Activated CD8-positive, alpha-beta memory T cell treated with anti-CD3 and anti-CD28 coated beads, Interleukin-2, amount 50 U/mL, for 48 hours (primary cell): Measurements from ENCODE around the gene ZDHHC19.
"Not testable (repeated sequence)": the region's sequence is repeated elsewhere in the genome, so short reads cannot be mapped to it uniquely, and the experiment has no call there.

Experiments used
- DNase-seq: peaks from one replicate; pipeline ENCODE4 v3.0.0-alpha.2; 2020

The ZDHHC19 gene, protein sequence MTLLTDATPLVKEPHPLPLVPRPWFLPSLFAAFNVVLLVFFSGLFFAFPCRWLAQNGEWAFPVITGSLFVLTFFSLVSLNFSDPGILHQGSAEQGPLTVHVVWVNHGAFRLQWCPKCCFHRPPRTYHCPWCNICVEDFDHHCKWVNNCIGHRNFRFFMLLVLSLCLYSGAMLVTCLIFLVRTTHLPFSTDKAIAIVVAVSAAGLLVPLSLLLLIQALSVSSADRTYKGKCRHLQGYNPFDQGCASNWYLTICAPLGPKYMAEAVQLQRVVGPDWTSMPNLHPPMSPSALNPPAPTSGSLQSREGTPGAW

DNA sequence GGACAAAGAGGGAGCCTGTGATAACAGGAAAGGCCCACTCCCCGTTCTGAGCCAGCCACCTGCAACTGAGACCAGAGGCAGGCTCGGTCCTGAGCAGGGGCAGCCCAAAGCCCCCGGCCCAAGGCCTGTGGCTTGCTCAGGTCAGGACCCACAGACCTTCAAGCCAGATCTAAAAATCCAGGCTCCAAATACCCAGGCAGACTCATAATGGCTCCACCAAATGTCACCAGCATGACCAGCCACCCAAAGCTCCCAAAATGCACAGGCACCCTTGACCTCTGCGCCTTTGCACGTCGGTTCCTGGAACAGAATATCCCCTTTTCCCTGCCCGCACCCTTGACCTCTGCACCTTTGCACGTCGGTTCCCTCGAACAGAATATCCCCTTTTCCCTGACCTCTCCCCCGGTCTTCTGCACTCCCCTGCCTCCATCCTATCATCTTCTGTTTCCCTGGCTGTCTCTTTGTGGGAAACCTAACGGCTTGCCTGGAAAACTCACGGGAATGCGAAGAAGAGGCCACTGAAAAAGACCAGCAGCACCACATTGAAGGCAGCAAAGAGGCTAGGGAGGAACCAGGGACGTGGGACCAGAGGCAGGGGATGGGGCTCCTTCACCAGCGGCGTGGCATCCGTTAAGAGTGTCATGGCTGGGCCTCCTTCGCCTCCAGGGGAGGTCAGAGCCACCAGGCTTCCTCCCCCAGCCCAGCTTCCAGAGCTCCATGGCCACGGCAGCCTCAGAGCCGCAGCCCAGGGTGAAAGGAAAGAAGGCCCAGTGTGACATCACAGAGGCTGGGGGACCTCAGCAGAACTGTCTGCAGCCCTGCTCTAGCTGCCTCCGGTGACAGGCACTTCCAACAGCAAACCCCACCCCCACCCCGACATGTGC, at the start of gene ZDHHC19:
ZDHHC19 (minus strand) TSS at position 728 of the 884 bp plus-strand sequence; CDS start at position 643, 85 bp downstream.
- DNase-seq: no peak

DNA sequence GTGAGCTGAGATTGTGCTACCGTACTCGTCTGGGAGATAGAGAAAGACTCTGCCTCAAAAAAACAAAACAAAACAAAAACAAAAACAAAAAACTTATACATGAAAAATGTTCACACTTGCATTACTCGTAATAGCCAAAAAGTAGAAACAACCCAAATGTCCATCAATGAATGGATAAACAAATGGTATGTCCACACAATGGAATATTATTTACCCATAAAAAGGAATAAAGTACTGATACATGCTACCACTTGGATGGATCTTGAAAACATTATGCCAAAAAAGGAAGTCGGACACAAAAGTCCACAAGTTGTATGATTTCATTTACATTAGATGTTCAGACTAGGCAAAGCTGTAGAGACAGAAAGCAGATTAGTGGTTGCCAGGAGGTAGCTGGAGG, 49.6 kb upstream of the ZDHHC19 start:
- DNase-seq: no peak

DNA sequence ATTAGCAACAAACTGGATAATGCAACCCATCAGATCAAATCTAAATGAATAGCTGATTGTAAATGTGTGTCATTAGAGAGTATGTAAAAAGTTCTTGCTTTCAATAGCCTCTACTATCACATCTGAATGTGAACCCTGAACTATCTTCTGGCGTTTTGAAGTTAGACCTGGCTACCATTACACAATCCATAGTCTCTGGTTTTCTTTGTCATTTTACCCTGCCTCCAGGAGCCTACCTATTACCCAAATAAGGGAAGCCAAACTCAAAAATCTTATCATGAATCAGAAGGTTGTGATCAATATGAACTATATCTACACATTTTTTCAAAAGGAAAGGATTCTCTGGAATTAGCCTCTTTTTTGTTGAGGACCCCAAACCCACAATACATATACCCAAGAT, 44.6 kb upstream of the ZDHHC19 start:
- DNase-seq: no peak

DNA sequence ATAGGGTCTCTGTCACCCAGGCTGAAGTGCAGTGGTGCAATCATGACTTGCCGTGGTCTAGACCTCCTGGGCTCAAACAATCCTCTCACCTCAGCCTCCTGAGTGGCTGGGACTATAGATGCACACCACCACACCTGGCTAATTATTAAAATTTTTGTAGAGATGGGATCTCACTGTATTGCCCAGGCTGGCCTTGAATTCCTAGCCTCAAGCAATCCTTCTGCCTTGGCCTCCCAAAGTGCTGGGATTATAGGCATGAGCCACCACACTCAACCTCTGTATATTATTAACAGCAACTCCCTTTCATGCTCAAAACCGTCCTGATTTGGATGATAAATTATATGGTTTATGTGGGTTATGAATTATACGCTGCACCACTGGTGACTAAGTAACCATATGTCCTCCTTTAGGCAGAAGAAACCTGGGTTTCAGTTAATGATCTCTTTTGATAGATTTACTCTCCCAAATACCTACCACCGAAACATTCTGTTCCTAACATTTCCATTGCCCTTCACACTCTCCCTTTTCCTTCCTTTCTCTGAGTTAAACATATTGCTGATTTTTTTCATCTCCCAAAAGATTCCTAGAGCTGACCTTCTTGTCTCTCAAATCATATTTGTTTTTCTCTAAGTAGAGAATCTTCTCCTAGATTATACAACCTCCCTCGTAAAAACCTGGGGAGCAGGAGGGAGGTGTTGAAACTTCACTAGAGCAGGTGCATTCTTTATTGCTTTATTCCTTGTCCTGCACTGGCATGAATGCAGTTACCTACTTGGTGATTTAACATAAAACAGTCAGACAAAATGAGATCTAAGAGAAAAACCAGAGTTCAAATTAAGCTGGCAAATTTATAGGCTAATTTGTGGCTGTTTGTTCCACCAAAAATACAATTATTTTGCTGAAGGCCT, 43.4 kb upstream of the ZDHHC19 start:
- no peak for DNase-seq

DNA sequence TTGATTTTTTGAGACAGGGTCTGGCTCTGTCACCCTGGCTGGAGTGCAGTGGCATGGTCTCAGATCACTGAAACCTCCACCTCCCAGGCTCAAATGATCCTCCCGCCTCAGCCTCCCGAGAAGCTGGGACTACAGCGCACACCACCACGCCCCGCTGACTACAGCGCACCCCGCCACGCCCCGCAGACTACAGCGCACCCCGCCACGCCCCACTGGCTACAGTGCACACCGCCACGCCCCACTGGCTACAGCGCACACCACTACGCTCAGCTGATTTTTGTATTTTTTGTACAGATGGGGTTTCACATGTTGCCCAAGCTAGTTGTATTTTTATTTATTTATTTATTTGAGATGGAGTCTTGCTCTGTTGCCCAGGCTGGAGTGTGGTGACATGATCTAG, 40.7 kb upstream of the ZDHHC19 start:
- DNase-seq: no peak

DNA sequence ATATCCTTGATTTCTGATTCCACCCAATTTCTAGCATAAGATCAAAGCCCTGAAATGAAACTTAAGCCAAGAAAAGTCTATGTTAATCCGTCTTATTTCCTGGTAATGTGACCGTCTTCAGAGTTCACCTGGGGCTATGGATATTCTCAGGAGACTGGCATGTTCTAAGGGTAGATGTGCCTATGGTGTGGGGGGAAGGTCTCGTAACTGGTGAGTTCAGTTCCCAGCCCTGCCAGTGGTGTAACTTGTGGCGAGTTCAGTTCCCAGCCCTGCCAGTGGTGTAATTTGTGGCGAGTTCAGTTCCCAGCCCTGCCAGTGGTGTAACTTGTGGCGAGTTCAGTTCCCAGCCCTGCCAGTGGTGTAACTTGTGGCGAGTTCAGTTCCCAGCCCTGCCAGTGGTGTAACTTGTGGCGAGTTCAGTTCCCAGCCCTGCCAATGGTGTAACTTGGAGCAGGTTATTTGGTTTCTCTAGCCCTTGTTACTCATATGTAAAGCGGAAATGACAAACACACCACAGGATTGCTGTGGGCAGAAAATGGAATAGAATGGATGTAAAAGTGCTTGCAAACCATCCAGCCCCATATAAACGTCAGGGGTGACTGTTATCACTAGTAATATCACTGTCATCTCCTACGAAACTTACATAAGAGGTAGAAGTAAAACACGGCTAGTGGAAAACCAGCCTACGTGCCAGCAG, 35.6 kb upstream of the ZDHHC19 start:
- no peak for DNase-seq

DNA sequence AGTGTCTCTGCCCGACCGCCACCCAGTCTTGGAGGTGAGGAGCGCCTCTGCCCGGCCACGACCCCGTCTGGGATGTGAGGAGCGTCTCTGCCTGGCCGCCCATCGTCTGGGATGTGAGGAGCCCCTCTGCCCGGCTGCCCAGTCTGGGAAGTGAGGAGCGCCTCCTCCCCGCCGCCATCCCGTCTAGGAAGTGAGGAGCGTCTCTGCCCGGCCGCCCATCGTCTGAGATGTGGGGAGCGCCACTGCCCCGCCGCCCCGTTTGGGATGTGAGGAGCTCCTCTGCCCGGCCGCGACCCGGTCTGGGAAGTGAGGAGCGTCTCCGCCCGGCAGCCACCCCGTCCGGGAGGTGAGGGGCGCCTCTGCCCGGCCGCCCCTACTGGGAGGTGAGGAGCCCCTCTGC, 33.0 kb upstream of the ZDHHC19 start:
- DNase-seq: not testable (repeated sequence)

DNA sequence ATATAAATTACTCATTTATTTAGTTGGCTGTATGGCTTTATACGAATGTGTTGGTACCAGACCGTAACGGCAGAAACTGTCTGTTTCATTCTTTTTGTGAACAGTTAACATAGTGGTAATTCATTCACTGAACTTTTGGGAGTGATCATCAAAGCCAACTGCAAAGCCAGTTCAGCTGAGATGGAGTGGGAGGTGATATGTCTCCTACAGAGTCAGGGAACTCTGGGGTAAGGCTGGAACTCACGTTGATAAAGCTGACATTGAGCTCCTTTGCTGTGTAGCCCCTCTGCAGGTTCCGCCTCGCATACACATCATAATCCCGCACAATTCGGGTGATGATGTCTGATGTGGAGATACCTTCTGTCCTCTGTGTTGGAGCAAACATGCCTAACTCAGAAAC, 30.5 kb upstream of the ZDHHC19 start:
- no peak for DNase-seq

DNA sequence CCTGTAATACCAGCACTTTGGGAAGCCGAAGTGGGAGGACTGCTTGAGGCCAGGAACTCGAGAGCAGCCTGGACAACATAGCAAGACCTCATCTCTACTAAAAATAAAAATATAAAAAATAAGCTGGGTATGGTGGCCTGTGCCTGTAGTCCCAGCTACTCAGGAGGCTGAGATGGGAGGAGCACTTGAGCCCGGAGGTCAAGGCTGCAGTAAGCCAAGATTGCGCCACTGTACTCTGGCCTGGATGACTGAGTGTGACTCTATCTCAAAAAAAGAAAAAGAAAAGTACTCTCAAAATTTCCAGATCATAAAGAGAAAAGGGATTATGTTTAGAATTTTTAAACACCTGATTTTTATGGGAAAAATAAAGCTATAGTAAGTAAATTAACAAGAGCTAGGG, 29.2 kb upstream of the ZDHHC19 start:
- no peak for DNase-seq

DNA sequence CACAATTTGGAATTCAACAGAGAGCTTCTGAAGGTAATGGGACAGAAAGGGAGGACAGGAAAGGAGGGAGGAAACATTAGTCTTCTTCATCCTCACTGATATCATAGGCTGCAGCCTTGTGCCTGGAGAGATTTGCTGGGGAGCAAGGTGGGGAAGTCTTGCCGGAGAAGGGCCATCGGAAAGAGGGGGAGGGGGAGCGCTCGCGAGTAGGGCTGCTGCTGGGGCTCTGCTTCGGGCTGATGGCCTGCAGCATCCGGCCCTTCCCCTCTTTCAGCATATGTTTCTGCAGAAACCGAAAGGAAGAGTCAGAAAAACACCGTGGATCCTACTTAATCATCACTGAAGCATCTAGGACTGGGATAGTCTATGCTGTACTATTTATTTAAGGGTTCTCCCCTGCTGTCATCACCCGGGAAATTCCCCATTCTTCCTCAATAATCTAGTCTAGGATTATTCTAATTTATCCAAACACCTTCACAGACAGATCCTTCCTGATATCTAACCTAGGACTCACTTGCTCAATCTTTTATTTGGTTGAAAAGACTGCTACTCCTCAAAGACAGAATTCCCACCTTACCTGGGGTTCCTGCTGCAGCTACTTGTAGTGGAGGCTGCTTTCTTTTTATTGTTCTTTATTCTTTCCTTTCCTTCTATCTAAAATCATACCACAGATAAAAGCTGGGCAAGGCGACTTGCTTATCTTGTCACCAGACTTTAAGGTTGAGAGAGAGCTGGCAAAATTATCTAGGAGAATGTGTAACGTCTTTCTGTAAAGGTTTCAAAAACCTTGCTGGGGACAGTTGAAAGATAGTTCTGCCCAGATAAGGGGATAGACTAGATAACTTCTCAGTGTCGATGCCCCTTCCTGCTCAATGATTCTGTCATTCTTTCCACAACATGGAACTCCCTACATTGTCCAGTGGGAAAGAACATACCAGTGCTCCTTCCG, 27.7 kb upstream of the ZDHHC19 start:
- DNase-seq: no peak

DNA sequence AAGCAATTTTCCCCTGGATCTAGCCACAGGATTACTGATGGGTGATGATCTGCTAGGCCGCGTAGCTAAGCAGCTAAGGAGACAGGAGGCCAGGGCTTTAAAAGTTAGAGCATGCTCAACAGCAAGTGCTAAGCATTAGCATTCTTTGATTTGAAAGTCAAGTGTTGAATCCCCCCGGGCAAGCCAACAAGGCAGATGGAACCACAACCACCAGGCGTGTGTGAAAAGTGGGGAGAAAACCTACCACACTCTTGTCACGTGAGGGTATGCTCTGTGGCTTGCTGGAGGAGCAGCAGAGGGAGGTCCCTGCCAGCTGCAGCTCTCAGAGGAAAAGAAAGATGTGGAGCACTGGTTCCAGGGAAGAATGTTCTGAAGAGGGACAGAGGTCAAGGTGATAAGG, 26.0 kb upstream of the ZDHHC19 start:
- DNase-seq: no peak

DNA sequence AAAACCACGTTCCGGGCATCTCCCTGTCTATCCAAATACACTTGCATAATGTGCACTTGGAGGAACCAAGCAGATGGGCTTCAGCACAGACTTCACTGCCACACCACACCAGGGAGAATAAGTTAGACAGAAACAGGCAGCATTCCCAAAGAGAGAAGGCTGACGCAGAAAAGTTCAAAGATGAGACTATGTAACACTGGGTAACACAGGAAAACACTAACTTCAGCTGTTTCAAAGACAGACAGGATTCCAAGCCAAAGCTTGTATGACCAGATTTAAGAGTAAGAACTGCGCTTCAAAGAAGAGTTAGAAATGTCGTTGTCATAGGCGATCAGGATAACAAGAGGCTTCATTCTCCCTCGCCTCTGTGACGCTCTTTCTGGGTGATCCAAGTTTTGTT, 25.0 kb upstream of the ZDHHC19 start:
- no peak for DNase-seq

DNA sequence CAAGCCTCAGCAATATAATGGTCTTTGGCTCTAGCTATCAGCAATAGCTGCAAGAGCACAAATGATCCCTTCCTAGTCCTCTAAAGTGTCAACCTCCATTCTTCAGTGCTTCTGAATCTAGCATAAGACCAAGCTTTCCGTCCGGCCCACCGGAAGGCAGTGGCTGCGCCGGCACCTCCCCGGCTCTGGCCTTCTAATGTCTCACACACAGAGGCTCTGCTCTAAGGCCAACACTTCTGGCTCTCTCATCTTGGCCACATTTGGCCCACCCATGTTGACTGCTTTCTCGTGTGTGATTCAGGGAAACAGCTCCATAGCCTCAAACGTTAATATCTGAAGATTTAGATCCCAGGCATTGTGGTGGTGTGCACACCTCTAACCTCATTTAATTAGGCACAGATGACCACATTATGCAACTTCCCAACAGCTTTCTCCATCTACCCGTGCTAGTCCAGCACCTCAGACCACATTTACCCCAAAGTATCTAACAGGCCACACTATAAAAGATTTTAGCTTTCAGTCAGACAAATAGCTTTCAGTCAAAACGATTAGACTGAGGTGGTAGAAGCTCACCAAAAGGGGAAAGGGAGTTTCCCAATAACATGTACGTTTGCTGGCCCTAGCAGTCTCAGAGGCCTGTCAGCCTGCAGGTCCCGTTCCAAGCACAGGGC, 24.4 kb upstream of the ZDHHC19 start:
- DNase-seq: no peak

DNA sequence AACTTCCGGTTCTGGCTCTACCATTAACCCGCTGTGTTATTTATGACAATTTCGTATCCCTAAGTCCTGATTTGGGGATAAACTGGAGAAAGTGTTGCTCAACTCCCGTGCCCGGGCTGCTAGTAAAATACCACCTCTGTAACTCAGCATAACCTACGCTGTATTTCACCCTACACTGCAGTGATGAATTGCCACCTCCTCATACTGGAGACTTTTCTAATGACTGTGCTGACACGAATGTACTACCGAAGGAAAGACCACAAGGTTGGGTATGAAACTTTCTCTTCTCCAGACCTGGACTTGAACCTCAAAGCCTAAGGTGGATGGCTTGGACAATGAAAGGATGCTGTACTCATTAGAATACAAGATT, 21.7 kb upstream of the ZDHHC19 start:
- no peak for DNase-seq

DNA sequence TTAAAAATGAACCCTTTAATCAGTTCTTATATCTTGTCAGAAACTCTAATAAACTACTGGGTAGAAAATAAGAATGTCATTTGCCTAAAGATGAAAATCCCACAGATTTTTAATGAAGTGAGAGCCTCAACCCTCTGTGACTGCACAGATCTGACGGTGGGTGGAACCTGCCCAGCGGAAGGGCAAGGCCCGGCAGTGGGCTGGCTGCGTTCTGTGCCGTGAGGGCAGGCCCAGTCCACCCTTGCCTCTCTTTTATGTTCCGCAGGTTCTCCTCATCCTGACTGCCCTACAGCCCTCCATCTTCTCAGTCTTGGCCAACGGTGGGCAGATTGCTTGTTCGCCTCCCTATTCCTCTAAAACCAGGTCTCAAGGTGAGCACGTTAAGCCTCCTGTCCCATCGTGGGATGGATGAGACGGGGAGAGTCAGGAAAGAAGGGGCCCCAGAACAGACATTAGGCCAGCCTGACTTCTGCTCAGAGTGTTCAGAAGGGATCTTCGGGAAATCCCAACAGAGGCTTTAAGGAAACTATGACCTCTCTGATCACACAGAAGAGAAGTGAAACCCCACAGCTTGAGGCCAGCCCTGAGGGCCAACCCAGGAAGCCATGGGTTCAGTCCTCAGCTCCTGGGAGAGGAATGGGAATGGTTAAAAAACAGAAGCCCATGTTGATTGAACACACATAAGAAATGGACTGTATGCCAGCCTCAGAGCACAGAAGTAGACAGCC, 21.1 kb upstream of the ZDHHC19 start:
- DNase-seq: no peak

DNA sequence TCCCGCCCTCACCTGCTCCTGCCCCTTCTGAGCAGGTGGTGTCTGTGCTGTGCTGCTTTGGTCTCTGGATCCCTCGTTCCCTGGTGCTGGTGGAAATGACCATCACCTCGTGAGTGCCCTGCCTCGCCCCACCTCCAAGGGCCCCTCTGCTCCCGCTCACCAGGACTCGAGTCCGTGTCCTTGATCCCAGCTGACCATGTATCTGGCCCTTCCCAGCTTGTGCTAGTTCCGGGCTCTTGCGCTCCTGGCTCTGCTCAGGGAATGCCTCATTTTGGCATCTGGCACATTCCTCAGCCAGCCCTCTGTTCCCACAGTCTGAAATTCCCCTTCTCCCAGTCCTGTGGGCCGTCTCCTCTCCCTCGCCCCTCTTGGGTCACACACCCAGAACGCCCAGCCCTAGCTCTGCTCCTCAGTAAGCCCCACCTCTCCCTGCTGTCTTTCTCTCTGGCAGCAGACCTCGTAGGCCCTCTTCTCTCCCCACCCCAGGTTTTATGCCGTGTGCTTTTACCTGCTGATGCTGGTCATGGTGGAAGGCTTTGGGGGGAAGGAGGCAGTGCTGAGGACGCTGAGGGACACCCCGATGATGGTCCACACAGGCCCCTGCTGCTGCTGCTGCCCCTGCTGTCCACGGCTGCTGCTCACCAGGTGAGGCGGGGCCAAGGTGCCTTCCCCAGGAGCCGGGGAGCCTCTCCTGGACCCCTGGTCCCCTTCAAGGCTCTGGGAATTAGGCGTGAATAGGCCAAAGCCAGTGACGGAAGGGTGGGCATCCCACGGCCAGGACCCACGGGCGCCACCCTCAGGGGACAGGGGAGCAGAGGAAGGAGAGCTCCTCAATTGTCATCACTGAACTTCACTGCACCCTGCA, 16.7 kb upstream of the ZDHHC19 start:
- no peak for DNase-seq

DNA sequence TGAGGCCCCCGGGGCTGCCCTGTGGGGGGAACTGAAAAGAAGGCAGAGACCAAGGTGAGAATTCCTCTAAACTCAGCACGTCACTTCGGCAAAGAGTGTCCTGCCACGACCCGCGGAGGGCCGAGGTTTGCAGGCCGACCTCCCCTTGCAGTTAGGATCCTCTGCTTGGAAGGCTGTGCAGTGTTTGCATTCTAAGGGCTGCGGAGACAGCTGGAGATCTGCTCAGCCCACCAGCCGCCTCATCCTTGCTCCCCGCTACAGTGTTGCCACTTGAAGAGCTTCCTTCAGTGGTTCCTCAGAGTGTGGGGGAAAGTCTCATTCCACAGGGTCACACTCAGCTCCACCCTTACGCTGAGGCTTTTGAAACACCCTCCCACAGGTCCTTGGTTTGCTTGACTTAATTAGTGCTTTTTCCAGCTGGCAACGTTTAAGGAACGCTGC, 15.9 kb upstream of the ZDHHC19 start:
- no peak for DNase-seq

DNA sequence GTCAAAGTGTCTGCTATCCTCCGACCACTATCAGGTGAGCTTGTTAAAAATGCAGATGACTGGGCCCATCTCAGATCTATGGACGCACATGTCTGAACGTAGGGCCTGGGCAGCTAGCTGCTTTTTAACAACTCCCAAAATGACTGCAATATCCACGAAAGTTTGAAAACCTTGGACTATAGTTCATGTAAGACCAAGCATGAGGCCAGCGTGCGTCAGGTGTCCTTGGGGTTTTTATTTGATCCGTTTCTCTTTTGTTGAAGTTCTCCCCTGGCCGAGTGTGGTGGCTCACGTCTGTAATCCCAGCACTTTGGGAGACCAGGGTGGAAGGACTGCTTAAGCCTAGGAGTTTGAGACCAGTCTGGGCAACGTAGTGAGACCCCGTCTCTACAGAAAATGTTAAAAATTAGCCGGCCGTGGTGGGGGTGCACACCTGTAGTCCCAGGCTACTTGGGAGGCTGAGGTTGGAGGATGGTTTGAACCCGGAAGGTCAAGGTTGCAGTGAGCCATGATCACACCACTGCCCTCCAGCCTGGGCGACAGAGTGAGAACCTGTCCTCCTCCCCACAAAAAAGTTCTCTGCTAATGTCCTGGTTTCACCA, 14.7 kb upstream of the ZDHHC19 start:
- no peak for DNase-seq

DNA sequence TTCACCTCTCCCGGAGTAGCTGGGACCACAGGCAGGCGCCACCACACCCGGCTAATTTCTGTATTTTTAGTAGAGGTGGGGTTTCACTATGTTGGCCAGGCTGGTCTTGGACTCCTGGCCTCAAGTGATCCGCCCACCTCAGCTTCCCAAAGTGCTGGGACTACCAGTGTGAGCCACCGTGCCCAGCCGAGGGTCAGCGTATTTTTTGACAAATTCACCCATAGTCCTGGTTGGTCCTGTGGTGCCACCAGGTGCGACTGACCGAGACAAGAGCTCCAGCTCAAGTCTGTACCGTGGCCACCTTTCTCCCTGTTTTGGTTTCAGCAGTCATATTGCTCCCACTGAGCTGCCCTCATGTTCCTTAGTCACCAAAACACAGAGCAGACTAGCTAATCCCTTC, 13.9 kb upstream of the ZDHHC19 start:
- no peak for DNase-seq
